ENCODE data around the gene ANKRD18B. TPM values are rescaled to one million over a fixed set of nuclear protein-coding genes. Genes with fewer than 3 reads are reported as not detected.
A peak's percentile ranks its signal among the peaks of the same experiment; 100 is the strongest.
"Not testable (repeated sequence)": the region's sequence is repeated elsewhere in the genome, so short reads cannot be mapped to it uniquely, and the experiment has no call there.

The ANKRD18B gene
- polyA plus RNA-seq (ENCODE audit: insufficient read length) = 0.08 TPM

GRCh38 chr9:33523397-33524305 is at the start of gene ANKRD18B:
Gene ANKRD18B (plus strand): TSS chr9:33524251. CDS start chr9:33524490, 239 bp downstream.
- peak; percentile 19 for DNase-seq

GRCh38 chr9:33475357-33475756 is 48.7 kb upstream of the ANKRD18B start:
- DNase-seq = no peak

GRCh38 chr9:33476503-33476902 is 47.5 kb upstream of the ANKRD18B start:
- no peak for DNase-seq

GRCh38 chr9:33480106-33480505 is 43.9 kb upstream of the ANKRD18B start:
- no peak for DNase-seq

GRCh38 chr9:33480976-33481375 is 43.1 kb upstream of the ANKRD18B start:
- no peak for DNase-seq

GRCh38 chr9:33485312-33485711 is 38.7 kb upstream of the ANKRD18B start:
- not testable (repeated sequence) for DNase-seq

GRCh38 chr9:33489066-33489465 is 35.0 kb upstream of the ANKRD18B start:
- DNase-seq = no peak

GRCh38 chr9:33493819-33494218 is 30.2 kb upstream of the ANKRD18B start:
- DNase-seq = not testable (repeated sequence)

- DNase-seq = no peak
Measured at GRCh38 chr9:33498387-33498786, 25.7 kb upstream of the ANKRD18B start.

- no peak for DNase-seq
Measured at GRCh38 chr9:33506626-33507370, 17.3 kb upstream of the ANKRD18B start.

GRCh38 chr9:33510262-33511183 is 13.5 kb upstream of the ANKRD18B start:
- DNase-seq = peak; percentile 85

- not testable (repeated sequence) for DNase-seq
Measured at GRCh38 chr9:33511184-33511517, 12.9 kb upstream of the ANKRD18B start.

GRCh38 chr9:33512535-33512934 is 11.5 kb upstream of the ANKRD18B start:
- not testable (repeated sequence) for DNase-seq

GRCh38 chr9:33515342-33515995 is 8.6 kb upstream of the ANKRD18B start:
- DNase-seq = not testable (repeated sequence)

- DNase-seq = not testable (repeated sequence)
Measured at GRCh38 chr9:33516397-33516796, 7.7 kb upstream of the ANKRD18B start.

- DNase-seq = no peak
Measured at GRCh38 chr9:33517373-33517772, 6.7 kb upstream of the ANKRD18B start.

GRCh38 chr9:33517934-33518577 is 6.0 kb upstream of the ANKRD18B start:
- not testable (repeated sequence) for DNase-seq

GRCh38 chr9:33521861-33522260 is 2.2 kb upstream of the ANKRD18B start:
- DNase-seq = not testable (repeated sequence)

GRCh38 chr9:33524306-33524947 is 376 bp downstream of the ANKRD18B start:
- no peak for DNase-seq

GRCh38 chr9:33528069-33528468 is 4.0 kb downstream of the ANKRD18B start:
- not testable (repeated sequence) for DNase-seq

GRCh38 chr9:33533958-33534357 is 9.9 kb downstream of the ANKRD18B start:
- not testable (repeated sequence) for DNase-seq
